HCT116 (cell line): ENCODE results near the gene CCDC137. TPM values are rescaled to one million over a fixed set of nuclear protein-coding genes. Genes with fewer than 3 reads are reported as not detected.

Experiments used
- ATAC-seq: fragments of 200-7000 bp; cut with Tn5 transposase; 2 replicates; pipeline ENCODE4 v1.9.1; 2020; ENCODE audit warnings: mild to moderate bottlenecking, moderate library complexity
- BruUV-seq: library from RNA; stranded (reverse); fragments of 400-500 nt; replicated peaks from 2 replicates; lab custom pipeline; 2021; lab: Mats Ljungman, UMichigan
- CTCF ChIA-PET: fragments of 300-600 bp; sonication (Branson Sonifier 250); formaldehyde crosslinking; loops from one replicate; lab custom pipeline; 2021; ENCODE audit warnings: antibody characterized with exemption; lab: Charles Lee
- POLR2A ChIA-PET: fragments of 300-600, 350-600 bp; sonication (Branson Sonifier 250); formaldehyde crosslinking; loops from one replicate; lab custom pipeline; 2021; ENCODE audit warnings: antibody characterized with exemption; lab: Charles Lee
- RAD21 ChIA-PET, 2 experiments: fragments of 300-600 bp; sonication (Branson Sonifier 250); formaldehyde crosslinking; loops; one replicate each; lab custom pipeline; 2023; ENCODE audit warnings: low total read pairs in 2 of 2; ENCODE audit not compliant: uncharacterized antibody in 2 of 2, unreplicated experiment in 2 of 2, low non-redundant PET in 1 of 2; lab: Charles Lee
- DNase-seq: peaks from one replicate; pipeline ENCODE4 v3.0.0-alpha.2; 2010; ENCODE audit warnings: low read depth, low spot score
- H2AFZ ChIP-seq: fragments of 200-600 bp; shearing (Covaris generic), sonication (generic); 2 replicates; pipeline ENCODE4 v1.6.1; 2017; ENCODE audit warnings: low read depth, mixed run types, mixed read lengths, antibody characterized with exemption, low read length; ENCODE audit not compliant: poor library complexity, severe bottlenecking
- H3K27ac ChIP-seq: 2 replicates; pipeline ENCODE4 v1.5.1; 2012; ENCODE audit warnings: low read depth, low read length
- H3K27me3 ChIP-seq: fragments of 200-600 bp; sonication (generic); 2 replicates; pipeline ENCODE4 v1.6.1; 2016; ENCODE audit warnings: mixed run types, low read length, mixed read lengths; ENCODE audit not compliant: insufficient read depth
- H3K36me3 ChIP-seq, 2 experiments: fragments of 200-500 bp in 1 of 2; fragments of 200-600 bp in 1 of 2; sonication (Bioruptor generic) in 1 of 2; sonication (generic) in 1 of 2; 2 replicates each; pipeline versions ENCODE4 v1.5.1 to v1.6.1; 2014 to 2016; ENCODE audit warnings: low read length in 2 of 2, inconsistent platforms in 1 of 2, mixed read lengths in 1 of 2, mixed run types in 1 of 2; ENCODE audit not compliant: insufficient read depth in 2 of 2, control insufficient read depth in 1 of 2
- H3K4me1 ChIP-seq, 2 experiments: fragments of 200-600 bp in 1 of 2; sonication (generic) in 1 of 2; 2 replicates each; pipeline versions ENCODE4 v1.5.1 to v1.6.1; 2012 to 2017; ENCODE audit warnings: low read length in 2 of 2, inconsistent platforms in 1 of 2, mild to moderate bottlenecking in 1 of 2, mixed read lengths in 1 of 2, mixed run types in 1 of 2, moderate library complexity in 1 of 2; ENCODE audit not compliant: insufficient read depth in 2 of 2, control insufficient read depth in 1 of 2
- H3K4me2 ChIP-seq: fragments of 200-600 bp; sonication (generic); 2 replicates; pipeline ENCODE4 v1.6.1; 2017; ENCODE audit warnings: mixed run types, low read length, mixed read lengths
- H3K4me3 ChIP-seq, 2 experiments: fragments of 200-600 bp in 1 of 2; sonication (generic) in 1 of 2; replicated peaks in 1 of 2; 2 replicates each; pipeline ENCODE4 v1.5.1; 2011 to 2016; ENCODE audit warnings: low read length in 2 of 2, control low read depth in 1 of 2, low read depth in 1 of 2, mild to moderate bottlenecking in 1 of 2, mixed read lengths in 1 of 2, mixed run types in 1 of 2
- H3K79me2 ChIP-seq: fragments of 200-600 bp; sonication (generic); 2 replicates; pipeline ENCODE4 v1.6.1; 2017; ENCODE audit warnings: mild to moderate bottlenecking, mixed run types, low read length, moderate library complexity, mixed read lengths; ENCODE audit not compliant: insufficient read depth
- H3K9ac ChIP-seq: fragments of 200-600 bp; sonication (generic); 2 replicates; pipeline ENCODE4 v1.6.1; 2016; ENCODE audit warnings: low read length, mixed read lengths
- H3K9me2 ChIP-seq: fragments of 200-600 bp; sonication (generic), shearing (Covaris generic); 2 replicates; pipeline ENCODE4 v1.6.1; 2017; ENCODE audit warnings: mixed run types, mild to moderate bottlenecking, moderate library complexity; ENCODE audit not compliant: insufficient read depth
- H3K9me3 ChIP-seq, 2 experiments: fragments of 200-500 bp in 1 of 2; fragments of 200-600 bp in 1 of 2; sonication (Bioruptor generic) in 1 of 2; sonication (generic) in 1 of 2; 2 replicates each; pipeline ENCODE4 v1.6.1; 2014 to 2017; ENCODE audit warnings: low read length in 2 of 2, mixed read lengths in 2 of 2, inconsistent platforms in 1 of 2, low read depth in 1 of 2, mild to moderate bottlenecking in 1 of 2, mixed run types in 1 of 2, moderate library complexity in 1 of 2; ENCODE audit not compliant: control insufficient read depth in 1 of 2, insufficient read depth in 1 of 2
- H4K20me1 ChIP-seq: fragments of 200-600 bp; sonication (generic), shearing (Covaris generic); 2 replicates; pipeline ENCODE4 v1.6.1; 2017; ENCODE audit warnings: mixed run types, mild to moderate bottlenecking, moderate library complexity; ENCODE audit not compliant: insufficient read depth
- CEBPB ChIP-seq: IDR thresholded peaks from 2 replicates; pipeline ENCODE4 v1.6.1; 2012; ENCODE audit warnings: low read depth
- ELF1 ChIP-seq: IDR thresholded peaks from 2 replicates; pipeline ENCODE4 v1.6.1; 2012; ENCODE audit warnings: low read depth, borderline replicate concordance
- FOSL1 ChIP-seq: IDR thresholded peaks from 2 replicates; pipeline ENCODE4 v1.6.1; 2012; ENCODE audit warnings: low read depth
- JUND ChIP-seq: IDR thresholded peaks from 2 replicates; pipeline ENCODE4 v1.6.1; 2012
- POLR2AphosphoS5 ChIP-seq: IDR thresholded peaks from 2 replicates; pipeline ENCODE4 v1.6.1; 2011; ENCODE audit warnings: mild to moderate bottlenecking, low read depth, low read length, moderate library complexity
- RAD21 ChIP-seq: IDR thresholded peaks from 2 replicates; pipeline ENCODE4 v1.6.1; 2012; ENCODE audit warnings: low read depth, mild to moderate bottlenecking
- SIN3A ChIP-seq: IDR thresholded peaks from 2 replicates; pipeline ENCODE4 v1.6.1; 2012; ENCODE audit warnings: low read depth
- TCF7L2 ChIP-seq: IDR thresholded peaks from 2 replicates; pipeline ENCODE4 v1.7.0; 2011; ENCODE audit warnings: borderline replicate concordance, inconsistent platforms; ENCODE audit not compliant: insufficient read depth, insufficient read length; ENCODE audit errors: extremely low read depth
- YY1 ChIP-seq: IDR thresholded peaks from 2 replicates; pipeline ENCODE4 v1.6.1; 2011; ENCODE audit warnings: low read length, low read depth, moderate library complexity, mild to moderate bottlenecking; ENCODE audit not compliant: insufficient replicate concordance; ENCODE audit errors: extremely low read depth
- ZNF274 ChIP-seq: fragments of 200-500 bp; sonication (Bioruptor generic); IDR thresholded peaks from 2 replicates; pipeline ENCODE4 v1.6.1; 2014; ENCODE audit warnings: mild to moderate bottlenecking, low read depth, low read length, inconsistent platforms
- intact Hi-C: fragments of 100-400 bp; cut with micrococcal nuclease; formaldehyde crosslinking; loops from 2 replicates; pipeline ENCODE4 v1.10.0; 2022
- total RNA-seq: library from RNA; stranded (reverse); gene quantifications from one replicate; pipeline ENCODE4 v1.2.1, GENCODE V29; 2021; ENCODE audit not compliant: unreplicated experiment
- TF ChIP-seq, protein P1 (sequence below): IDR thresholded peaks from 2 replicates; pipeline ENCODE4 v1.6.1; 2012; ENCODE audit warnings: low read depth
- TF ChIP-seq, protein P2 (sequence below), 3 experiments: fragments of 200-600 bp in 1 of 3; sonication (generic) in 1 of 3; IDR thresholded peaks in 2 of 3; conservative IDR thresholded peaks in 1 of 3; 2 replicates each; pipeline ENCODE4 v1.5.1; 2012 to 2017; ENCODE audit warnings: low read depth in 2 of 3, low read length in 2 of 3, antibody characterized with exemption in 1 of 3, borderline replicate concordance in 1 of 3, control low read depth in 1 of 3, mild to moderate bottlenecking in 1 of 3, mixed read lengths in 1 of 3, mixed run types in 1 of 3, moderate library complexity in 1 of 3; ENCODE audit not compliant: insufficient read depth in 1 of 3

CCDC137 gene
- total RNA-seq, 1 experiment from 2014 or later, result 77.5 TPM

DNA sequence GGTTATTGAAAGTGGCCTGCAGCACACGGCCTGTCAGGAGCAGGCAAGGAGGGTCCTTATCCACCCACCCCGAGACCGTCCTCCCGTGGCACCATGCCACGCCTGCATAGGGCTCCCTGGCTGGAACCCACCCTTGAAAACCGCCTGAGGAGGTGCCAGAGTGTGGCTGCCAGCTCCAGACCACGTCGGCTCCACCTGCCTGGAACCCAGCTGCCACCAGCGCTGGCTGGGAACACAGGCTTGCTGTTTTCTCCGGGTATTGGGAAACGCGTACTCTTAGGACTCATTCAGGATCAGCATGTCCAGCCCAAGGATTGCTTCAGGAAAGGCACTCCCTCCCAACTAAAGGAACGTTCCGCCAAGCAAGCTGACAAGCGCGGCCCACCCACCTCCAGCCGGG, 10.4 kb downstream of the CCDC137 start (continued):
- no peak for TF ChIP-seq TCF7L2

DNA sequence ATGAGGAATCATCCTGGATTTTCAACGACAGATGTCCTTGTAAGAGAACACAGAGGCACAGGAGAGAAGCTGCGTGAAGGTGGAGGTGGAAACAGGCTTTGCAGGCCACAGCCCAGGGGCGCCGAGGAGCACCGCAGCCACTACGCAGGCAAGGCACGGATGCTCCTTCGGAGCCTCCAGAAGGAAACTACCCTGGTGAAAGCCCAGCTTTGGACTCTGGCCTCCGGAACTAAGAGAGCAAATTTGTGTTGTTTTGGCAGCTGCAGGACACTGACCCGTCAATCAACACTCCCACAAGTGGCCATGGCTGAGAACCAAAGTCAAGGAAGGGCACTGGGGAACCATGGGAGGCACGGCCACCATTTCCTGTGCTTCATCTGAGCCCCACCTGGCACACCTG, 13.6 kb downstream of the CCDC137 start:
- Histone ChIP-seq H3K9me2 (no peaks in the 10 kb centered on the region), H3K4me1 (peaks cover 14 to 18% of the 10 kb centered on the region in 2 experiments), H3K36me3 (peaks cover 0 to 3% of the 10 kb centered on the region in 2 experiments; a peak in 1 of 4 replicates), H2AFZ (no peak overlapping the region), H3K27ac (no peak overlapping the region), H3K9me3 (no peaks in the 10 kb centered on the region), H3K4me3 (no peak overlapping the region), H4K20me1 (peaks cover 6% of the 10 kb centered on the region; the same call in 1 of the 2 replicates), H3K4me2 (no peak overlapping the region), H3K79me2 (peaks cover 38% of the 10 kb centered on the region), H3K9ac (no peak overlapping the region), H3K27me3 (no peaks in the 10 kb centered on the region)
- CTCF ChIA-PET, result no interaction called here
- ATAC-seq (no peak), DNase-seq (no peak)
- intact Hi-C loops, result no loop called here
- RAD21 ChIA-PET, result no interaction called here
- no TSS peak for BruUV-seq
- no peak for TF ChIP-seq POLR2AphosphoS5
- TF ChIP-seq JUND, result no peak
- no peak for TF ChIP-seq CEBPB
- TF ChIP-seq YY1, result no peak
- TF ChIP-seq, protein P1, sequence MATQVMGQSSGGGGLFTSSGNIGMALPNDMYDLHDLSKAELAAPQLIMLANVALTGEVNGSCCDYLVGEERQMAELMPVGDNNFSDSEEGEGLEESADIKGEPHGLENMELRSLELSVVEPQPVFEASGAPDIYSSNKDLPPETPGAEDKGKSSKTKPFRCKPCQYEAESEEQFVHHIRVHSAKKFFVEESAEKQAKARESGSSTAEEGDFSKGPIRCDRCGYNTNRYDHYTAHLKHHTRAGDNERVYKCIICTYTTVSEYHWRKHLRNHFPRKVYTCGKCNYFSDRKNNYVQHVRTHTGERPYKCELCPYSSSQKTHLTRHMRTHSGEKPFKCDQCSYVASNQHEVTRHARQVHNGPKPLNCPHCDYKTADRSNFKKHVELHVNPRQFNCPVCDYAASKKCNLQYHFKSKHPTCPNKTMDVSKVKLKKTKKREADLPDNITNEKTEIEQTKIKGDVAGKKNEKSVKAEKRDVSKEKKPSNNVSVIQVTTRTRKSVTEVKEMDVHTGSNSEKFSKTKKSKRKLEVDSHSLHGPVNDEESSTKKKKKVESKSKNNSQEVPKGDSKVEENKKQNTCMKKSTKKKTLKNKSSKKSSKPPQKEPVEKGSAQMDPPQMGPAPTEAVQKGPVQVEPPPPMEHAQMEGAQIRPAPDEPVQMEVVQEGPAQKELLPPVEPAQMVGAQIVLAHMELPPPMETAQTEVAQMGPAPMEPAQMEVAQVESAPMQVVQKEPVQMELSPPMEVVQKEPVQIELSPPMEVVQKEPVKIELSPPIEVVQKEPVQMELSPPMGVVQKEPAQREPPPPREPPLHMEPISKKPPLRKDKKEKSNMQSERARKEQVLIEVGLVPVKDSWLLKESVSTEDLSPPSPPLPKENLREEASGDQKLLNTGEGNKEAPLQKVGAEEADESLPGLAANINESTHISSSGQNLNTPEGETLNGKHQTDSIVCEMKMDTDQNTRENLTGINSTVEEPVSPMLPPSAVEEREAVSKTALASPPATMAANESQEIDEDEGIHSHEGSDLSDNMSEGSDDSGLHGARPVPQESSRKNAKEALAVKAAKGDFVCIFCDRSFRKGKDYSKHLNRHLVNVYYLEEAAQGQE, result no peak
- no peak for TF ChIP-seq RAD21
- no peak for TF ChIP-seq SIN3A
- no peak for TF ChIP-seq FOSL1
- no peak for TF ChIP-seq ZNF274
- no peak for TF ChIP-seq ELF1
- TF ChIP-seq, protein P2, sequence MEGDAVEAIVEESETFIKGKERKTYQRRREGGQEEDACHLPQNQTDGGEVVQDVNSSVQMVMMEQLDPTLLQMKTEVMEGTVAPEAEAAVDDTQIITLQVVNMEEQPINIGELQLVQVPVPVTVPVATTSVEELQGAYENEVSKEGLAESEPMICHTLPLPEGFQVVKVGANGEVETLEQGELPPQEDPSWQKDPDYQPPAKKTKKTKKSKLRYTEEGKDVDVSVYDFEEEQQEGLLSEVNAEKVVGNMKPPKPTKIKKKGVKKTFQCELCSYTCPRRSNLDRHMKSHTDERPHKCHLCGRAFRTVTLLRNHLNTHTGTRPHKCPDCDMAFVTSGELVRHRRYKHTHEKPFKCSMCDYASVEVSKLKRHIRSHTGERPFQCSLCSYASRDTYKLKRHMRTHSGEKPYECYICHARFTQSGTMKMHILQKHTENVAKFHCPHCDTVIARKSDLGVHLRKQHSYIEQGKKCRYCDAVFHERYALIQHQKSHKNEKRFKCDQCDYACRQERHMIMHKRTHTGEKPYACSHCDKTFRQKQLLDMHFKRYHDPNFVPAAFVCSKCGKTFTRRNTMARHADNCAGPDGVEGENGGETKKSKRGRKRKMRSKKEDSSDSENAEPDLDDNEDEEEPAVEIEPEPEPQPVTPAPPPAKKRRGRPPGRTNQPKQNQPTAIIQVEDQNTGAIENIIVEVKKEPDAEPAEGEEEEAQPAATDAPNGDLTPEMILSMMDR (IDR thresholded peaks at IDR 0.05 in 2 of 3, conservative IDR thresholded peaks at IDR 0.05 in 1 of 3; ENCODE audit: borderline replicate concordance in 1 of 3, insufficient read depth in 1 of 3, low read depth in 2 of 3, low read length in 2 of 3), result no peak
- POLR2A ChIA-PET, result no interaction called here
